Measurements from ENCODE around the gene ZNF438. TPM values are rescaled to one million over a fixed set of nuclear protein-coding genes. Genes with fewer than 3 reads are reported as not detected.

Gene ZNF438
- total and polyA plus RNA-seq, 2 of the 4 experiments (the other 2 are of a cell fraction) = 1.8 to 2.9 TPM

GRCh38 chr10:30847642-30848041 lies 184.0 kb downstream of the ZNF438 start:
- ChIA-PET CTCF (no interaction called here), POLR2A (ENCODE audit: unreplicated experiment) (no interaction called here)
- H2BK15ac ChIP-seq (ENCODE audit: low read depth, low read length) = no peak overlapping the region
- no peaks in the 10 kb centered on the region for H3K9me3 ChIP-seq (ENCODE audit: control insufficient read depth, insufficient read depth, low read length)
- H2BK120ac ChIP-seq (ENCODE audit: low read depth, low read length) = no peak overlapping the region
- no peak overlapping the region for H3K4ac ChIP-seq (ENCODE audit: low read depth, low read length)
- H3K4me3 ChIP-seq (ENCODE audit: insufficient read depth, low read depth, low read length) = no peak overlapping the region
- H3K36me3 ChIP-seq (ENCODE audit: control insufficient read depth, insufficient read depth, low read length) = no peaks in the 10 kb centered on the region
- no peak overlapping the region for H4K5ac ChIP-seq (ENCODE audit: low read depth, low read length)
- no peak overlapping the region for H2AFZ ChIP-seq (replicated peaks; ENCODE audit: low read length, poor library complexity)
- H3K4me2 ChIP-seq (ENCODE audit: low read depth, low read length) = no peak overlapping the region
- no peak overlapping the region for H2BK5ac ChIP-seq (ENCODE audit: low read depth, low read length, poor library complexity, severe bottlenecking)
- dilution Hi-C loops (cut with HindIII; ENCODE audit: low sequenced_read_pairs, unreplicated experiment) = no loop called here
- in situ Hi-C loops (cut with MboI; ENCODE audit: low sequenced_read_pairs) = no loop called here
- no peak overlapping the region for H2AK9ac ChIP-seq (replicated peaks; ENCODE audit: low read depth, low read length, poor library complexity)
- no peaks in the 10 kb centered on the region for H4K20me1 ChIP-seq (ENCODE audit: insufficient read depth, low read length)
- no peak overlapping the region for H2AK5ac ChIP-seq (ENCODE audit: low read depth, low read length)
- no peak overlapping the region for H3K23ac ChIP-seq (ENCODE audit: low read depth, low read length)
- H3K9ac ChIP-seq (ENCODE audit: low read depth, low read length) = no peak overlapping the region
- ATAC-seq (ENCODE audit: low read depth) (no peak), DNase-seq (no peak)
- no peaks in the 10 kb centered on the region for H3K27me3 ChIP-seq (ENCODE audit: control insufficient read depth, insufficient read depth, low read length)
- no peaks in the 10 kb centered on the region for H3K4me1 ChIP-seq (ENCODE audit: control insufficient read depth, insufficient read depth, low read length)
- H3K9me1 ChIP-seq (ENCODE audit: insufficient read depth, low read length) = no peaks in the 10 kb centered on the region; the same call in none of the 2 replicates
- H3K56ac ChIP-seq (ENCODE audit: extremely low read depth, insufficient read depth, low read length) = no peak overlapping the region
- no TSS peak for BruUV-seq (replicated peaks)
- H4K91ac ChIP-seq (ENCODE audit: insufficient read depth, low read depth, low read length) = no peak overlapping the region
- H3K27ac ChIP-seq (ENCODE audit: insufficient read depth, low read length) = no peak overlapping the region
- H3K18ac ChIP-seq (ENCODE audit: low read depth, low read length) = no peak overlapping the region
- no peak overlapping the region for H3K14ac ChIP-seq (replicated peaks; ENCODE audit: low read depth, low read length)
- intact Hi-C loops (cut with micrococcal nuclease) = no loop called here
- TF ChIP-seq CTCF (conservative IDR thresholded peaks at IDR 0.05; ENCODE audit: low read depth, low read length) (no peak), SMC3 (IDR thresholded peaks at IDR 0.05; ENCODE audit: low read depth, low read length) (no peak), MAZ (IDR thresholded peaks at IDR 0.05; ENCODE audit: borderline replicate concordance, low read depth, low read length) (no peak), FOS (IDR thresholded peaks at IDR 0.05; ENCODE audit: low read depth, low read length) (no peak), CHD1 (IDR thresholded peaks at IDR 0.05; ENCODE audit: low read depth, low read length) (no peak), RAD21 (IDR thresholded peaks at IDR 0.05; ENCODE audit: low read length) (no peak), MAFK (IDR thresholded peaks at IDR 0.05; ENCODE audit: low read depth, low read length) (no peak), ELK1 (IDR thresholded peaks at IDR 0.05; ENCODE audit: borderline replicate concordance, low read depth, low read length) (no peak), USF2 (IDR thresholded peaks at IDR 0.05; ENCODE audit: low read depth, low read length) (no peak), RFX5 (IDR thresholded peaks at IDR 0.05; ENCODE audit: low read depth, low read length) (no peak), NFE2L2 (IDR thresholded peaks at IDR 0.05; ENCODE audit: low read depth, low read length) (no peak), RCOR1 (IDR thresholded peaks at IDR 0.05; ENCODE audit: insufficient replicate concordance, low read length) (no peak), MXI1 (IDR thresholded peaks at IDR 0.05; ENCODE audit: borderline replicate concordance, low read depth, low read length) (no peak), CEBPB (IDR thresholded peaks at IDR 0.05; ENCODE audit: low read depth, low read length) (no peak), POLR2A (IDR thresholded peaks at IDR 0.05; ENCODE audit: low read depth, low read length) (no peak), BHLHE40 (IDR thresholded peaks at IDR 0.05; ENCODE audit: low read depth, low read length) (no peak)
- H2BK20ac ChIP-seq (ENCODE audit: low read depth, low read length) = no peak overlapping the region
- 100% methylated on average over 4 of the region's 10 CpGs; no CpG with 5 or more reads in 1 of the 2 experiments for WGBS, 2 experiments (ENCODE audit: extremely low coverage in 2 of 2, insufficient read length in 1 of 2)
- no peaks in the 10 kb centered on the region for H3K79me1 ChIP-seq (ENCODE audit: low read depth in 1 of 2, low read length in 2 of 2)
- no peak overlapping the region for H4K8ac ChIP-seq (ENCODE audit: low read depth in 2 of 2, low read length in 2 of 2)
